OCI-LY7 (cell line): ENCODE data around the gene TTC24.

Source experiments
- EZH2phosphoT487 ChIP-seq: fragments of 200-600 bp; sonication (generic); IDR thresholded peaks from 2 replicates; pipeline ENCODE4 v1.6.1; 2018; ENCODE audit warnings: low read depth, borderline replicate concordance, mild to moderate bottlenecking, mixed run types, antibody characterized with exemption, low read length, moderate library complexity, mixed read lengths
- TF ChIP-seq, protein P1 (sequence below): fragments of 200-600 bp; sonication (generic); conservative IDR thresholded peaks from 2 replicates; pipeline ENCODE4 v1.5.1; 2014; ENCODE audit warnings: mild to moderate bottlenecking, antibody characterized with exemption, low read length, moderate library complexity, mixed read lengths

DNA sequence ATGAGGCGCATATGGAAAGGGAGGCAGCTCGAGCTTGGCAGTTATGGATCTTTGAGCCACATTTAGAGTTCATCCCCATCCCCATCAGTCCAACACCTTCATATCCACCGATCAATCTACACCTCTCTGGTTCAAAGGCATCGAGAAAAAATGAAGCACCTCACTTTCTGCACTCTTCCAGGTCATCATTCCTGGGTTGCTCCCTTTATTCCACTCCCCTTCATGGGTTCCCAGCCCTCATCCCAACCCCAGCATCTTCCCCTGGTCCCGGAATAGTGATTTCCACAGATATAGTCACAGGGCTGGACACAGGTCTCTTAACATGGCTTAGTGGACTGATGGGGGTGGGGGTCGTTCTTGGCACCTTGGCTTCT, 40.0 kb downstream of the TTC24 start:
- TF ChIP-seq, protein P1, sequence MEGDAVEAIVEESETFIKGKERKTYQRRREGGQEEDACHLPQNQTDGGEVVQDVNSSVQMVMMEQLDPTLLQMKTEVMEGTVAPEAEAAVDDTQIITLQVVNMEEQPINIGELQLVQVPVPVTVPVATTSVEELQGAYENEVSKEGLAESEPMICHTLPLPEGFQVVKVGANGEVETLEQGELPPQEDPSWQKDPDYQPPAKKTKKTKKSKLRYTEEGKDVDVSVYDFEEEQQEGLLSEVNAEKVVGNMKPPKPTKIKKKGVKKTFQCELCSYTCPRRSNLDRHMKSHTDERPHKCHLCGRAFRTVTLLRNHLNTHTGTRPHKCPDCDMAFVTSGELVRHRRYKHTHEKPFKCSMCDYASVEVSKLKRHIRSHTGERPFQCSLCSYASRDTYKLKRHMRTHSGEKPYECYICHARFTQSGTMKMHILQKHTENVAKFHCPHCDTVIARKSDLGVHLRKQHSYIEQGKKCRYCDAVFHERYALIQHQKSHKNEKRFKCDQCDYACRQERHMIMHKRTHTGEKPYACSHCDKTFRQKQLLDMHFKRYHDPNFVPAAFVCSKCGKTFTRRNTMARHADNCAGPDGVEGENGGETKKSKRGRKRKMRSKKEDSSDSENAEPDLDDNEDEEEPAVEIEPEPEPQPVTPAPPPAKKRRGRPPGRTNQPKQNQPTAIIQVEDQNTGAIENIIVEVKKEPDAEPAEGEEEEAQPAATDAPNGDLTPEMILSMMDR, result no peak; the same call in 1 of the 2 replicates
- TF ChIP-seq EZH2phosphoT487, result no peak
